ENCODE results near the gene SNAP23.
"Not testable (repeated sequence)": the region's sequence is repeated elsewhere in the genome, so short reads cannot be mapped to it uniquely, and the experiment has no call there.

The SNAP23 gene

GRCh38 chr15:42549032-42549491 lies 53.6 kb downstream of the SNAP23 start:
- Histone ChIP-seq H3K27ac (ENCODE audit: low read length) (peak overlapping the region; percentile 97), H2AFZ (ENCODE audit: low read depth, low read length) (peak overlapping the region; percentile 99), H3K36me3 (ENCODE audit: insufficient read depth, low read length) (peaks cover 21% of the 10 kb centered on the region), H3K9ac (ENCODE audit: low read depth, low read length) (peak overlapping the region; percentile 86), H3K4me2 (ENCODE audit: insufficient read depth, low read length) (peak overlapping the region; percentile 89), H3K9me3 (ENCODE audit: insufficient read depth, low read length, severe bottlenecking) (no peaks in the 10 kb centered on the region), H3K27me3 (ENCODE audit: insufficient read depth, low read length, poor library complexity) (no peaks in the 10 kb centered on the region), H3K4me3 (ENCODE audit: low read depth in 1 of 2, low read length in 2 of 2) (peak overlapping the region; percentile 88 to 99), H3K79me2 (ENCODE audit: insufficient read depth, low read length) (peaks cover 71% of the 10 kb centered on the region), H3K4me1 (ENCODE audit: insufficient read depth, low read length) (peaks cover 49% of the 10 kb centered on the region), H4K20me1 (ENCODE audit: insufficient read depth, low read length) (peaks cover 4% of the 10 kb centered on the region; the same call in 1 of the 2 replicates)
- ATAC-seq (ENCODE audit: insufficient read depth, low read depth): peak; percentile 80
- TF ChIP-seq, protein P1, sequence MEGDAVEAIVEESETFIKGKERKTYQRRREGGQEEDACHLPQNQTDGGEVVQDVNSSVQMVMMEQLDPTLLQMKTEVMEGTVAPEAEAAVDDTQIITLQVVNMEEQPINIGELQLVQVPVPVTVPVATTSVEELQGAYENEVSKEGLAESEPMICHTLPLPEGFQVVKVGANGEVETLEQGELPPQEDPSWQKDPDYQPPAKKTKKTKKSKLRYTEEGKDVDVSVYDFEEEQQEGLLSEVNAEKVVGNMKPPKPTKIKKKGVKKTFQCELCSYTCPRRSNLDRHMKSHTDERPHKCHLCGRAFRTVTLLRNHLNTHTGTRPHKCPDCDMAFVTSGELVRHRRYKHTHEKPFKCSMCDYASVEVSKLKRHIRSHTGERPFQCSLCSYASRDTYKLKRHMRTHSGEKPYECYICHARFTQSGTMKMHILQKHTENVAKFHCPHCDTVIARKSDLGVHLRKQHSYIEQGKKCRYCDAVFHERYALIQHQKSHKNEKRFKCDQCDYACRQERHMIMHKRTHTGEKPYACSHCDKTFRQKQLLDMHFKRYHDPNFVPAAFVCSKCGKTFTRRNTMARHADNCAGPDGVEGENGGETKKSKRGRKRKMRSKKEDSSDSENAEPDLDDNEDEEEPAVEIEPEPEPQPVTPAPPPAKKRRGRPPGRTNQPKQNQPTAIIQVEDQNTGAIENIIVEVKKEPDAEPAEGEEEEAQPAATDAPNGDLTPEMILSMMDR (IDR thresholded peaks at IDR 0.05; ENCODE audit: borderline replicate concordance, extremely low read depth, low read length, poor library complexity, severe bottlenecking): no peak
- DNase-seq: no peak

DNA sequence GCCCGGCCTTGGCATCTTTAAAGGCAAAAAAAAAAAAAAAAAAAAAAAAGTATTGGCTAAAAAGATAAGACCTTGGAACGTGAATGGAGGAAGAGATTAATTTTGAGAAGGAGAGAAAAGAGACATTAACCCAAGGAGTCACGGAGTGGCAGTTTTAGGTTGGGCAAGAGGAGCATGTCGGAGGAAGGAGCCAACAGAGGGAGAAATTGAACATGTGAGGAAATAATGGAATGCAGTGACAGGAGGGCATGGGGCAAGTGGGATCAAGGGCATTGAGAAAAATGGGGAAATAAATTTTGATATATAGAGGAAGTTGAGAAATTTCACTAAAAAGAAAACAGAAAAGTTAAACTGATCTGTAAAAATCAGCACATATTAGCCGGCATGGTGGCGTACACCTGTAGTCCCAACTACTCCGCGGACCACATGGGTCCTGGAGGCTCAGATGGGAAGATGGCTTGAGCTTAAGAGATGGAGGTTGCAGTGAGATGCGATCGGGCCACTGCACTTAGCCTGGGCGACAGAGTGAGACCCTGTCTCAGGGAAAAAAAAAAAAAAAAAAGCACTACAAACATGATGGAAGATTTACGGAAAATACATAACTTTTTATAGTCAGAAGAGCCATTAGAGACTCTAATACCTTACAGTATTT lies 54.4 kb downstream of the SNAP23 start:
- Histone ChIP-seq H4K20me1 (ENCODE audit: insufficient read depth, low read length) (peaks cover 4% of the 10 kb centered on the region; the same call in 1 of the 2 replicates), H3K9me3 (ENCODE audit: insufficient read depth, low read length, severe bottlenecking) (no peaks in the 10 kb centered on the region), H3K4me3 (ENCODE audit: low read depth in 1 of 2, low read length in 2 of 2) (peak overlapping the region; percentile 88 to 99; a peak in 3 of 4 replicates), H3K36me3 (ENCODE audit: insufficient read depth, low read length) (peaks cover 15% of the 10 kb centered on the region), H3K27ac (ENCODE audit: low read length) (no peak overlapping the region; the same call in 1 of the 2 replicates), H3K4me1 (ENCODE audit: insufficient read depth, low read length) (peaks cover 49% of the 10 kb centered on the region), H2AFZ (ENCODE audit: low read depth, low read length) (no peak overlapping the region), H3K4me2 (ENCODE audit: insufficient read depth, low read length) (peak overlapping the region; percentile 89), H3K79me2 (ENCODE audit: insufficient read depth, low read length) (peaks cover 79% of the 10 kb centered on the region), H3K27me3 (ENCODE audit: insufficient read depth, low read length, poor library complexity) (no peaks in the 10 kb centered on the region), H3K9ac (ENCODE audit: low read depth, low read length) (peak overlapping the region; percentile 86)
- TF ChIP-seq EZH2 (IDR thresholded peaks at IDR 0.05; ENCODE audit: borderline replicate concordance, low read depth, low read length, severe bottlenecking): no peak
- TF ChIP-seq, protein P1 (IDR thresholded peaks at IDR 0.05; ENCODE audit: borderline replicate concordance, extremely low read depth, low read length, poor library complexity, severe bottlenecking): no peak
- ATAC-seq (ENCODE audit: insufficient read depth, low read depth) (no peak), DNase-seq (no peak)

GRCh38 chr15:42553554-42553953 lies 58.1 kb downstream of the SNAP23 start:
- Histone ChIP-seq H3K27me3 (ENCODE audit: insufficient read depth, low read length, poor library complexity) (no peaks in the 10 kb centered on the region), H3K27ac (ENCODE audit: low read length) (no peak overlapping the region), H4K20me1 (ENCODE audit: insufficient read depth, low read length) (peaks cover 4% of the 10 kb centered on the region; the same call in 1 of the 2 replicates), H3K4me1 (ENCODE audit: insufficient read depth, low read length) (peaks cover 25% of the 10 kb centered on the region), H2AFZ (ENCODE audit: low read depth, low read length) (no peak overlapping the region), H3K79me2 (ENCODE audit: insufficient read depth, low read length) (peaks cover 79% of the 10 kb centered on the region), H3K36me3 (ENCODE audit: insufficient read depth, low read length) (peaks cover 6% of the 10 kb centered on the region), H3K9me3 (ENCODE audit: insufficient read depth, low read length, severe bottlenecking) (no peaks in the 10 kb centered on the region), H3K4me3 (ENCODE audit: low read depth in 1 of 2, low read length in 2 of 2) (no peak overlapping the region), H3K9ac (ENCODE audit: low read depth, low read length) (no peak overlapping the region), H3K4me2 (ENCODE audit: insufficient read depth, low read length) (no peak overlapping the region)
- ATAC-seq (ENCODE audit: insufficient read depth, low read depth) (no peak), DNase-seq (no peak)
- TF ChIP-seq, protein P1 (IDR thresholded peaks at IDR 0.05; ENCODE audit: borderline replicate concordance, extremely low read depth, low read length, poor library complexity, severe bottlenecking): no peak
- TF ChIP-seq EZH2 (IDR thresholded peaks at IDR 0.05; ENCODE audit: borderline replicate concordance, low read depth, low read length, severe bottlenecking): no peak

DNA sequence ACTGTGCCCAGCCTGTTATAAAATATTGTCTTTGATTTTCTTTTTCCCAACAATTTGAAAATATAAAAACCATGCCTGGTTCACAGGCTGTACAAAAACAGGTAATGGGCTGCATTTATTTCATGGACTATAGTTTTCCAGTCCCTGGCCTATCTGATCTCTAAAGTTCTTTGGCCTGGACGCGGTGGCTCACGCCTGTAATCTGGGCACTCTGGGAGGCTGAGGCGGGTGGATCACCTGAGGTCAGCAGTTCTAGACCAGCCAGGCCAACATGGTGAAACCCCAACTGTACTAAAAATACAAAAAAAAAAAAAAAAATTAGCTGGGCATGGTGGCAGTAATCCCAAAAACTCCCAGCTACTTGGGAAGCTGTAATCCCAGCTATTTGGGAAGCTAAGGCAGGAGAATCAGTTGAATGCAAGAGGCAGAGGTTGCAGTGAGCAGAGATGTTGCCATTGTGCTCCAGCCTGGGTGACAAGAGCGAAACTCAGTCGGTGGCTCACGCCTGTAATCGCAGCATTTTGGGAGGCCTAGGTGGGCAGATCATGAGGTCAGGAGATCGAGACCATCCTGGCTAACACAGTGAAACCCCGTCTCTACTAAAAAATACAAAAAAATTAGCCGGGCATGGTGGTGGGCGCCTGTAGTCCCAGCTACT lies 61.2 kb downstream of the SNAP23 start:
- H3K9me3 ChIP-seq (ENCODE audit: insufficient read depth, low read length, severe bottlenecking); H4K20me1 ChIP-seq (ENCODE audit: insufficient read depth, low read length); ATAC-seq (ENCODE audit: insufficient read depth, low read depth); H3K4me3 ChIP-seq (ENCODE audit: low read depth in 1 of 2, low read length in 2 of 2); H3K9ac ChIP-seq (ENCODE audit: low read depth, low read length); H3K4me1 ChIP-seq (ENCODE audit: insufficient read depth, low read length); H2AFZ ChIP-seq (ENCODE audit: low read depth, low read length); H3K27me3 ChIP-seq (ENCODE audit: insufficient read depth, low read length, poor library complexity); DNase-seq; H3K27ac ChIP-seq (ENCODE audit: low read length); H3K4me2 ChIP-seq (ENCODE audit: insufficient read depth, low read length): not testable (repeated sequence)
- H3K79me2 ChIP-seq (ENCODE audit: insufficient read depth, low read length): peaks cover 47% of the 10 kb centered on the region
- H3K36me3 ChIP-seq (ENCODE audit: insufficient read depth, low read length): peaks cover 33% of the 10 kb centered on the region

Data from DND-41 (cell line).